Suprapubic skin (tissue), 3 donors: ENCODE measurements around the gene ARHGAP30.

Experiments
- POLR2AphosphoS5 ChIP-seq, 3 donors: sonication (generic); formaldehyde crosslinking; IDR thresholded peaks; one replicate each; pipeline ENCODE4 v1.6.1; 2017; ENCODE audit warnings: antibody characterized with exemption in 3 of 3
- TF ChIP-seq, protein P1 (sequence below), 2 donors: fragments of 200-600 bp in 1 of 2; fragments of 450-650 bp in 1 of 2; sonication (generic) in 1 of 2; IDR thresholded peaks; one replicate each; pipeline ENCODE4 v1.5.1; 2016 to 2019; ENCODE audit warnings: antibody characterized with exemption in 2 of 2, mild to moderate bottlenecking in 1 of 2, moderate library complexity in 1 of 2

DNA sequence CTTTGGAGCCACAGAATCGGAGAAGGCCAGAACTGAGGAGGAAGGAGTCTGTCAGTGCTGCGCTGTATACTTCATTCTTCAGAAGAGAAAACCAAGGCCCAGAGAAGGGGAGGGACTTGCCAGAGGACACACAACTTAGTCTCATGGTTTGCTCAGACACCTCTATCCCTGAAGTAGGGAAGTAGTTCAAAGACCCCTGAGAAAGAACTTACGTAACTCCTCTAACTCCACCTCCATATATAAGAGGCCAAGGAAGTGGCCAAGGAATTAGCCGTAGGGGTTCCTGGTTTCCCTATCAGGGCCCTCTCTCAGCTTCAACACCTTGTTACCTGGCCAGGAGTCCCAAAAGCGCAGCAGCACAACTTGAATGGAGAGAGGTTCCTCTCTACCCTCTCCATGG lies 20.2 kb upstream of the ARHGAP30 start:
- TF ChIP-seq, protein P1, sequence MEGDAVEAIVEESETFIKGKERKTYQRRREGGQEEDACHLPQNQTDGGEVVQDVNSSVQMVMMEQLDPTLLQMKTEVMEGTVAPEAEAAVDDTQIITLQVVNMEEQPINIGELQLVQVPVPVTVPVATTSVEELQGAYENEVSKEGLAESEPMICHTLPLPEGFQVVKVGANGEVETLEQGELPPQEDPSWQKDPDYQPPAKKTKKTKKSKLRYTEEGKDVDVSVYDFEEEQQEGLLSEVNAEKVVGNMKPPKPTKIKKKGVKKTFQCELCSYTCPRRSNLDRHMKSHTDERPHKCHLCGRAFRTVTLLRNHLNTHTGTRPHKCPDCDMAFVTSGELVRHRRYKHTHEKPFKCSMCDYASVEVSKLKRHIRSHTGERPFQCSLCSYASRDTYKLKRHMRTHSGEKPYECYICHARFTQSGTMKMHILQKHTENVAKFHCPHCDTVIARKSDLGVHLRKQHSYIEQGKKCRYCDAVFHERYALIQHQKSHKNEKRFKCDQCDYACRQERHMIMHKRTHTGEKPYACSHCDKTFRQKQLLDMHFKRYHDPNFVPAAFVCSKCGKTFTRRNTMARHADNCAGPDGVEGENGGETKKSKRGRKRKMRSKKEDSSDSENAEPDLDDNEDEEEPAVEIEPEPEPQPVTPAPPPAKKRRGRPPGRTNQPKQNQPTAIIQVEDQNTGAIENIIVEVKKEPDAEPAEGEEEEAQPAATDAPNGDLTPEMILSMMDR (IDR thresholded peaks at IDR 0.05) = no peak
- no peak for TF ChIP-seq POLR2AphosphoS5 (IDR thresholded peaks at IDR 0.05)
